Mononuclear cell (primary cell): Measurements from ENCODE around the gene PNKP. TPM values are rescaled to one million over a fixed set of nuclear protein-coding genes. Genes with fewer than 3 reads are reported as not detected.

Source experiments
- H3K27me3 ChIP-seq: 2 replicates; pipeline ENCODE4 v1.6.0; 2011; ENCODE audit warnings: low read length, control low read depth; ENCODE audit not compliant: insufficient read depth
- H3K4me1 ChIP-seq: 2 replicates; pipeline ENCODE4 v1.5.1; 2011; ENCODE audit warnings: mild to moderate bottlenecking, low read length, control low read depth; ENCODE audit not compliant: insufficient read depth
- H3K4me3 ChIP-seq: 2 replicates; pipeline ENCODE4 v1.5.1; 2011; ENCODE audit warnings: mild to moderate bottlenecking, low read length, moderate library complexity
- H3K9me3 ChIP-seq: 2 replicates; pipeline ENCODE4 v1.5.1; 2011; ENCODE audit warnings: low read depth, mild to moderate bottlenecking, control low read depth, low read length
- total RNA-seq: library from RNA; depleted of rRNA; stranded (reverse); fragments of >200 nt; gene quantifications from one replicate; pipeline ENCODE4 v1.2.3, GENCODE V29; 2012

The PNKP gene
- total RNA-seq, 1 donor, result 28.4 TPM

GRCh38 chr19:49860336-49861102, 6.9 kb downstream of the PNKP start:
- Histone ChIP-seq H3K9me3 (no peaks in the 10 kb centered on the region), H3K4me3 (no peak overlapping the region), H3K4me1 (peaks cover 7% of the 10 kb centered on the region), H3K27me3 (no peaks in the 10 kb centered on the region)

- no peaks in the 10 kb centered on the region for H3K9me3 ChIP-seq
- no peak overlapping the region for H3K4me3 ChIP-seq
- no peaks in the 10 kb centered on the region for H3K27me3 ChIP-seq
- H3K4me1 ChIP-seq, result no peaks in the 10 kb centered on the region
Observed at GRCh38 chr19:49859682-49860335, 7.6 kb downstream of the PNKP start.

- Histone ChIP-seq H3K27me3 (no peaks in the 10 kb centered on the region), H3K4me3 (no peak overlapping the region), H3K9me3 (no peaks in the 10 kb centered on the region), H3K4me1 (no peaks in the 10 kb centered on the region)
Observed at GRCh38 chr19:49858088-49858985, 9.0 kb downstream of the PNKP start.

GRCh38 chr19:49857838-49858087, 9.6 kb downstream of the PNKP start:
- no peaks in the 10 kb centered on the region for H3K9me3 ChIP-seq
- H3K4me1 ChIP-seq, result peaks cover 5% of the 10 kb centered on the region
- no peak overlapping the region for H3K4me3 ChIP-seq
- no peaks in the 10 kb centered on the region for H3K27me3 ChIP-seq

- Histone ChIP-seq H3K4me3 (no peak overlapping the region), H3K27me3 (peaks cover under 1% of the 10 kb centered on the region), H3K9me3 (no peaks in the 10 kb centered on the region), H3K4me1 (peaks cover 10% of the 10 kb centered on the region)
Observed at GRCh38 chr19:49857061-49857837, 10.1 kb downstream of the PNKP start.

- Histone ChIP-seq H3K9me3 (no peaks in the 10 kb centered on the region), H3K4me3 (no peak overlapping the region), H3K27me3 (peaks cover 4% of the 10 kb centered on the region), H3K4me1 (peaks cover 15% of the 10 kb centered on the region)
Observed at GRCh38 chr19:49856574-49857021, 10.8 kb downstream of the PNKP start.

- H3K4me3 ChIP-seq, result no peak overlapping the region
- H3K27me3 ChIP-seq, result peaks cover 4% of the 10 kb centered on the region
- no peaks in the 10 kb centered on the region for H3K9me3 ChIP-seq
- H3K4me1 ChIP-seq, result peaks cover 15% of the 10 kb centered on the region
Observed at GRCh38 chr19:49855676-49856573, 11.5 kb downstream of the PNKP start.

GRCh38 chr19:49855277-49855675, 12.1 kb downstream of the PNKP start:
- H3K27me3 ChIP-seq, result peaks cover 4% of the 10 kb centered on the region
- H3K4me3 ChIP-seq, result no peak overlapping the region
- H3K9me3 ChIP-seq, result no peaks in the 10 kb centered on the region
- H3K4me1 ChIP-seq, result peaks cover 17% of the 10 kb centered on the region

GRCh38 chr19:49854378-49855263, 12.8 kb downstream of the PNKP start:
- Histone ChIP-seq H3K27me3 (peaks cover 4% of the 10 kb centered on the region), H3K9me3 (no peaks in the 10 kb centered on the region), H3K4me1 (peaks cover 21% of the 10 kb centered on the region), H3K4me3 (no peak overlapping the region)

GRCh38 chr19:49853852-49854377, 13.5 kb downstream of the PNKP start:
- H3K9me3 ChIP-seq, result no peaks in the 10 kb centered on the region
- H3K4me3 ChIP-seq, result no peak overlapping the region
- peaks cover 28% of the 10 kb centered on the region for H3K4me1 ChIP-seq
- peaks cover 4% of the 10 kb centered on the region for H3K27me3 ChIP-seq

GRCh38 chr19:49852631-49853126, 14.7 kb downstream of the PNKP start:
- Histone ChIP-seq H3K4me3 (no peak overlapping the region), H3K27me3 (peaks cover 4% of the 10 kb centered on the region), H3K4me1 (peaks cover 40% of the 10 kb centered on the region), H3K9me3 (no peaks in the 10 kb centered on the region)

- Histone ChIP-seq H3K27me3 (peaks cover 4% of the 10 kb centered on the region), H3K4me3 (peak overlapping the region; percentile 90), H3K9me3 (no peaks in the 10 kb centered on the region), H3K4me1 (peaks cover 41% of the 10 kb centered on the region)
Observed at GRCh38 chr19:49851456-49852259, 15.7 kb downstream of the PNKP start.
